NCI-H187 (cell line): ENCODE measurements around the gene TOP3A.
"Not testable (repeated sequence)": the region's sequence is repeated elsewhere in the genome, so short reads cannot be mapped to it uniquely, and the experiment has no call there.

Experiments used
- DNase-seq, 2 experiments: peaks; one replicate each; lab custom pipeline; 2025; lab: John Stamatoyannopoulos, UW

TOP3A gene

DNA sequence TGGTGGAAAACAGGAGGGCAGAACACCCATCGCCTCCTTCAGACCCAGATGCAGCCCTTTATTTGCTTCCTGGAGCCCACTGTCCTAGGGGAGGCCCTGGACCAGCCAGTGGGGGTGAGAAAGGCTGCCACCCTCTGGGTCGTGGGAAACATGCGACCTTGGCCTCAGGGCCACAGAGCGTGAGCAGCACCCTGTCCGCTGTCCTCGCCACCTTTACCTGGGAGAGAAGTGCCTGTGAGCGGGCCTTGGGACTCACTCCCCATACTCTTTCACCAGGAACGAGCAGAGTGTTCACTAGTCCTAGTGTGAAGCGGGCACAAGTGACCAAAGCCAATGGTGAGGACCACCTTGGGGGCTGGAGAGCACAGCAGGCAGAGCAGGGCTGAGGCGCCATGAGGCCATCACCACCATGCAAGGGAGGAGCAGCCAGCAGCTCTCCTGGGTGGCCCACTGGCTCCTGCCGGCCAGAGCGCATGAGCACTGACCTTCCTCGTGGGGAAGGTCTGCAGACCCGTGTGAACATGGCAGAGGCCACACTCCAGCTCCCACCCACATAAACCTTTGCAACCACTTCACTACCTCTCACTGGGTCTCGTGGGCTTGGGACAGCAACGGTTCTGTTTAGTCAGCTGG lies 8.8 kb upstream of the TOP3A start:
- no peak for DNase-seq

DNA sequence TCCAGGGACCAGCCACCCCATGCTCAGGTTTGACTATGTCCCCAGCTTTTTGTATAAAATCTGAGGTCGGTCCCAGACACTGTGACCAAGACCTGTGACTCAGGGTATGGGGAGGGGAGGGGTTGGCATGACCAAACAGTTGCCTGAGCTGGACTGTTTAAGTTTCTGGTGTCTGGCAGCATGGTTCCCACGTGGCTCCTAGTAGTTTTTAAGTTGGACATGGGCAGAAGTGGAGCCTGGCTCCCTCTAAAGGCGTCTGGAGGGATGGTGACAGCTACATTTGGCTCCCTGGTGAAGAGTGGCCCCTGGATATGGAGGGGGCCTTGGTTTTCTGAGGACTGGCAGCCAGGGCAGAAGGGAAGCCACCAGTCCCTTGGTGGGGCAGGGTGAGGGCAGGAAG lies 8.2 kb upstream of the TOP3A start:
- DNase-seq, result no peak

DNA sequence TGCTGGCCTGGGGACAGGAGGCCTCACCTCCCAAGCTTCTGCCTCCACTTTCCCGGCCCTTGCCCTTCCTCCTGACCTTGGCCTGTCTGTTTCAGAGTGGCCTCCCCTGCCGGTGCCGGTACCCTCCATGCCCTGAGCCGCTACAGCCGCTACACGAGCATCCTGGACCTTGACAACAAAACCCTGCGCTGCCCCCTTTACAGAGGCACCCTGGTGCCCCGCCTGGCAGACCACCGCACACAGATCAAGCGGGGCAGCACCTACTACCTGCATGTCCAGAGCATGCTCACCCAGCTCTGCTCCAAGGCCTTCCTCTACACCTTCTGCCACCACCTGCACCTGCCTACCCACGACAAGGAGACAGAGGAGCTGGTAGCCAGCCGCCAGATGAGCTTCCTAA lies 7.7 kb upstream of the TOP3A start:
- DNase-seq, result no peak

DNA sequence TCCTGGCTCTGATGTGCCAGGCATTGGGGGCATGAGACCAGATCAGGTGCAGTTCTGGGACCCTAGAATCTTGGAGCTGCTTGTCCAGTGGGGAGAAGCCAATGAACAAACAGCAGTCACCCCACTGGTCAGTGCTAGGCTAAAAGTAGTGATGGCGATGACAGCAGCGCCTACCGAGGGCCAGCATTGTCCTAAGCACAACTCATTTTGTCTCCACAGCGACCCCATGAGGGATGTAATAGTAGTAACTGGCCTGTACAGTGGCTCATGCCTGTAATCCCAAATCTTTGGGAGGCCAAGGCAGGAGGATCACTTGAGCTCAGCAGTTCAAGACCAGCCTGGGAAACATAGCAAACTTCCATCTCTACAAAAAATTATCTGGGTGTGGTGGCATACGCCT lies 6.5 kb upstream of the TOP3A start:
- no peak for DNase-seq

DNA sequence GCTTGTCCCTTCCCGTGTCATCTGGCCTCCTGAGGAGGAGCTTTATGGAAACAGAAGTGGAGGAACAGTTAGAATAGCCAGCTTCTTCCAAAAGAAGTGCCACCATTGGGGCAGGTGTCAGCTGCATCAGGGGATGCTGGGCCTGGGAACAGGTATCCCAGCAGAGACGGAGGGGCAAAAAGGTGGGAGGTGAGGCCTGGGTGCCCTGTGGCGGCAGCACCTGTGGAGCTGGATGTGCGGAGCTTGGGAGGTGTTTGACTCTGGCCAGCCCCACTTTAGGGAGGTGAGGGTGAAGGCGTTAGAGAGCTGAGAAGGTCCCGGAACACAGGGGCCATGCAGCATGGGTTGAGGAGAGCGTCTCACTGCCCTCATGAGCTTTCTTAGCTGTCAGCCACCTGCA lies 5.5 kb upstream of the TOP3A start:
- no peak for DNase-seq

DNA sequence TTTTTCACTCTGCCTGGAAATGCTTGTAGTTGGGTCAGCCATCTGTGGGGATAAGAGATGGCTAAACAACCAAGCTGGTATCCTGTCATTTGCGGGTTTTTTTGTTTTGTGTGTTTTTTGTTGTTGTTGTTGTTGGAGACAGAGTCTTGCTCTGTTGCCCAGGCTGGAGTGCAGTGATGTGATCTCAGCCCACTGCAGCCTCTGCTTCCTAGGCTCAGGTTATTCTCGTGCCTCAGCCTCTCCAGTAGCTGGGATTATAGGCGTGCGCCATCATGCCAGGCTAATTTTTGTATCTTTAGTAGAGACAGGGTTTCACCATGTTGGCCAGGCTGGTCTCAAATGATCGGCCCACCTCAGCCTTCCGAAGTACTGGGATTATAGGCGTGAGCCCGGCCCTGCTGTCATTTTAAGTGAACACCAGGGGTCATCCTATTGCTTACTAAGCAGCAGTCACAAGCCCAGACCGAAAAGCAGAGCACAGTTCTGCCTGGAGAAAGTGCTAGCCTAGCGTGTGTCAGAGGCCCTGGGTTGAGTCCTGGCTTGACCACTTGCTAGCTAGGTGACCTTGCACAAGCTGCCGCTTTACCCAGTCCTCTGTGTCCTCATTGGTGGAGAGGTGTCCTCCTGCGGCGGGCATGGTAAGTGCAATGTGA lies 4.9 kb upstream of the TOP3A start:
- DNase-seq, result no peak

DNA sequence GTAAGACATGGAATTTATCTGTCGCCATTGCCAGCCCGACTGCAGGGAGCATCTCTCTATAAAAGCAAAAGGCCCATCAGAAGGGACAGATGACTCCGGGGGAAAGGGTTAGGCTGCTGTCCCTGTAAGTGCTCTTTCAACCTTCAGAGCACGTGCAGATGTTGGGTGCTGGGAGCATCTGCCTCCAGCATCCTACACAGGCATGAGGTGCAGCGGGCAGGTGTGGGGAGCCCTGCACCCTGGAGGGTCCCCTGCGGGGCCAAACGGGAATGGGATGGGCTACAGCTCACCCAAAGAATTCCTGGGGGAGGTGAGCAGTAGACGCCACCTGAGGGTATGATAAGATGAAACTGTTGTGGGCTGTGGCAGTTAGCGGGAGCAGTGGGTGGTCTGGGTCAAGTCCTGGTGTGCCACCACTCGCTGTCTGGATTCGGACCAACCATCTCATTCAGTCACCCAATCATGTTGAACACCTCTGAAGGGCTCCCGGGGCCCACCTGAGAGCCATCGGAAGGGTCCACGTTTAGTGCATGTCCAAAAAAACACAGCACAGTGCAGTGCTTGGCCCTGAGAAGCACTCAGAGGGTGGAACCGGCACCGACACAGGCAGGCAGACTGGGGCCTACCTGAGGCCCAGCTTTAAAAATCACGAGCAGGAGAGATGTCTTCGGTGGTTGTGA lies 4.1 kb upstream of the TOP3A start:
- no peak for DNase-seq

DNA sequence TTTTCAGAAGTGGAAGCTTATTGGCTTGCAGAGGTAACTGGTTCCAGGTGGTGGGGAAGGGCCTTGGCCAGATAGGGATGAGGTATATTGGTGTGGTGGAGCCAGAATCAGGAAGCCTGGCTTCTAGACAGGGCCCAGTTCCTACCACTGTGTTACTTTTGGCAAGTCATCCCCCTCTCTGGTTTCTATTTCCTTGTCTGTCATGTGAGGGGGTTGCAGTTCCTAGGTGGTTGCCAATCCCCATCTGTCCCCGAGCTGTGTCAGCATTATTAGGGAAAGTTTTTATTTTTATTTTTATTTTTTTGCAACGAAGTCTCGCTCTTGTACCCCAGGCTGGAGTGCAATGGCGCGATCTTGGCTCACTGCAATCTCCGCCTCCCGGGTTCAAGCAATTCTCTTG lies 3.3 kb upstream of the TOP3A start:
- DNase-seq, result no peak

DNA sequence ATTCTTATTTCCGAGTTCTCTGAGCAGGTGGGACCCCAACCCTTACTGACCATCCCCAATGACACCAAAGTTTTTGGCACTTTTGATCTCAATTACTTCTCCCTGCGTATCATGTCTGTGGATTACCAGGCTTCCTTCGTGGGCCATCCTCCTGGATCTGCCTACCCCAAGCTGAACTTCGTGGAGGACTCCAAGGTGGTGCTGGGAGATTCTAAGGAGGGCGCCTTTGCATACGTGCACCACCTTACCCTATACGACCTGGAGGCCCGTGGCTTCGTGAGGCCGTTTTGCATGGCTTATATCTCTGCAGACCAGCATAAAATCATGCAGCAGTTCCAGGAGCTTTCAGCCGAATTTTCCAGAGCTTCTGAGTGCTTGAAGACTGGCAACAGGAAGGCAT lies 1.2 kb upstream of the TOP3A start:
- no peak for DNase-seq

DNA sequence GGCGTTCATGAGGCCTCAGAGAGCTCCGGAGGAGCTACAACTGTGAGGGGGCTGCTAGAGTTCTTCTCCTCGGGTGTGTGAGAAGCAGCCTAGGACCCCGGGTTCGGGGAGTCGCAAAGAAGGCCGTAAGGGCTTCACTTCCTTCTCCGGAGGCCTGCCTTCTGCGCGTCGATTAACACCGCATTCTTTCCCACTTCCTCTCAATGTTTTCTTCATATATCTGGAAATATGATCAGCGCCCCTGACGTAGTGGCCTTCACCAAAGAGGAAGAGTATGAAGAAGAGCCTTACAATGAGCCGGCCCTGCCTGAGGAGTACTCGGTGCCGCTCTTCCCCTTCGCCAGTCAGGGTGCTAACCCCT lies 748 bp upstream of the TOP3A start:
- no peak for DNase-seq

DNA sequence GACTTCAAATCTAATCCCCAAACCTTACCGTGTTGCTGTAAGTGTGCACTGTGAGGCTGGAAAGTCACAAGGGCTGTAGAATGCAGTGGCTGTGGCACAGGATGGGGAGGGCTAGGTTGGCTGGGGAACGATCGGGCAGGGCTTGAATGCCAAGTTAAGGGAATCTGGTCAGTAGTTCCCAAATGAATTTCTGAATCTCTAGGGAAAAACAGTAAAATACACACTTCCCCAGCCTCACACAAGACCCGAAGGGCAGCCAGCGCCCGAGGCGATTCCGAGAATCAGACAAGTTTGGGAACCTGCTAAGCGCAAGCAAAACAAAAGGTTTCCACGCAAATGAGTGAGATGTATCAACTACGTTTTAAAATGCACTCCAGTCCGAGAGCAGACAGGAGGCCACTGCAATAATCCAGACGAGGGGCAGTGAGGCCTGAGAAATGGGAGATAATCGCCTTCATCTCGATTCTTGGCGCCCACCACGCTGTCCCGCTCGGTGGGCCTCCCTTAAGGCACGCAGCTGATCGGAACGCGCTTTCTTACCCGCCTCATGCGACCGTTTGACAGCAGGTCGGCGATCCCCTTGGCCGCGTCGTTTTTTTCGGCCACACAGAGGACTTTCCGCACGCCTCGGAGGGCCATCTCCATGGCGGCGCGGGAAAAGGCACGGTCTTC lies 599 bp downstream of the TOP3A start:
- DNase-seq, result no peak

DNA sequence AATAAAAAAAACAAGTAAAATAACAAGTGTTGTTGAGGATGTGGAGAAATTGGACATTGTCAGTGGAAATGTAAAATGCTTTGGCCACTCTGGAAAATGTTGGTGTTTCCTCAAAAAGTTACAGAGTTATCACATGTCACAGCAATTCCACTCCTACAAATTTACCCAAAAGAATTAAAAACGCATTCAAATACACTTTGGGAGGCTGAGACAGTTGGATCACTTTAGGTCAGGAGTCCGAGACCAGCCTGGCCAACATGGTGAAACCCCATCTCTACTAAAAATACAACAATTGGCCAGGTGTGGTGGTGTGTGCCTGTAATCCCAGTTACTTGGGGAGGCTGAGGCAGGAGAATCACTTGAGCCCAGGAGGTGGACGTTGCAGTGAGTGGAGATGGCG lies 5.6 kb downstream of the TOP3A start:
- DNase-seq, result no peak

DNA sequence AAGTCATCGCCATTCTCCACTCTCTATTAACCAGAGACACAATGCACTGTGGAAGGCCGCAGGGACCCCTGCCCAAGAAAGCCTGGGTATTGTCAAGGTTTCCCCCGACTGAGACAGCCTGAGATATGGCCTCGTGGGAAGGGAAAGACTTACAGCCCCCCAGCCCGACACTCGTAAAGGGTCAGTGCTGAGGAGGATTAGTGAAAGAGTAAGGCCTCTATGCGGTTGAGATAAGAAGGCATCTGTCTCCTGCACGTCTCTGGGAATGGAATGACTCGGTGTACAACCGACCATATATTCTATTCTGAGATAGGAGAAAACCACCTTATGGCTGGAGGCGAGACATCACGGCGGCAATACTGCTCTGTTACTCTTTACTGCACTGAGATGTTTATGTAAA lies 11.6 kb downstream of the TOP3A start:
- not testable (repeated sequence) for DNase-seq

DNA sequence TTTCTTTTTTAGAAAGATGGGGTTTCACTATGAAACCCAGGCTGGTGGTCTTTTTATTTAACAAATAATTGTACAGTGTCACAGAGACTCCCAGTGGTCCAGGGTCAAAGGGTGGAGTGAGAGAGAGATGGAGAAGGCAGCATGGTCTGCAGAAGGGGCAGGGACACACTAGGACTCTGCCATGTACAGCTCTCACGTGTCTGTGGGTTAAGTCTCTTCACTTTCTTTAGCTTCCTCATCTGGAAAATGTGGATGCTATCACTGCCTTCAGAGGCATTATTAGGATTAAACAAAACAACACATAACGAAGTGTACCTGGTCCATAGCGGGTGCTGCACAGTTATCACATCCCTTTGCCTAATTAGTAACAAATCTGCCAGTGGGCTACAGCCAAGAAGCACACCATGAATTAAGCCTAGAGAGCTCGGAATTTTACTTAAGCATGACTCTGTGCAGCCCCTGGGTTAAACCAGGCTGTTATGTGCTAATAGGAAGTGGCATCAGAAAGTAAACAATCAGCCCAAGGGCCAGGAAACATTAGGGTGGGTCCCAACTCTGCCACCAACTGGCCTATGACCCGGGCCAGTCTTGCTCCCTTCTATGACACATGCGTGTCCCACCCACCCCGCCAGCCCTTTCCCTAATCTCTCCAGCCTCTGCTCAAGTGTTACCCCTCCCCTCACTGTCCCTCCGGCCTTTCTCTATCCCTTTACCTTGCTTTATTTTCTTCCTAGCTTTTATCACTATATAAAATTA lies 13.9 kb downstream of the TOP3A start:
- DNase-seq, result no peak

DNA sequence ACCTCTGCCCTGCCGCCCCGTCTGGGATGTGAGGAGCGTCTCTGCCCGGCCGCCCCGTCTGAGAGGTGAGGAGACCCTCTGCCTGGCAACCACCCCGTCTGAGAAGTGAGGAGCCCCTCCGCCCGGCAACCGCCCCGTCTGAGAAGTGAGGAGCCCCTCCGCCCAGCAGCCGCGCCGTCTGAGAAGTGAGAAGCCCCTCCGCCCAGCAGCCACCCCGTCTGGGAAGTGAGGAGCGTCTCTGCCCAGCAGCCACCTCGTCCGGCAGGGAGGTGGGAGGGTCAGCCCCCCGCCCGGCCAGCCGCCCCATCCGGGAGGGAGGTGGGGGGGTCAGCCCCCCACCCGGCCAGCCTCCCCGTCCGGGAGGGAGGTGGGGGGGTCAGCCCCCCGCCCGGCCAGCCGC lies 16.7 kb downstream of the TOP3A start:
- not testable (repeated sequence) for DNase-seq

DNA sequence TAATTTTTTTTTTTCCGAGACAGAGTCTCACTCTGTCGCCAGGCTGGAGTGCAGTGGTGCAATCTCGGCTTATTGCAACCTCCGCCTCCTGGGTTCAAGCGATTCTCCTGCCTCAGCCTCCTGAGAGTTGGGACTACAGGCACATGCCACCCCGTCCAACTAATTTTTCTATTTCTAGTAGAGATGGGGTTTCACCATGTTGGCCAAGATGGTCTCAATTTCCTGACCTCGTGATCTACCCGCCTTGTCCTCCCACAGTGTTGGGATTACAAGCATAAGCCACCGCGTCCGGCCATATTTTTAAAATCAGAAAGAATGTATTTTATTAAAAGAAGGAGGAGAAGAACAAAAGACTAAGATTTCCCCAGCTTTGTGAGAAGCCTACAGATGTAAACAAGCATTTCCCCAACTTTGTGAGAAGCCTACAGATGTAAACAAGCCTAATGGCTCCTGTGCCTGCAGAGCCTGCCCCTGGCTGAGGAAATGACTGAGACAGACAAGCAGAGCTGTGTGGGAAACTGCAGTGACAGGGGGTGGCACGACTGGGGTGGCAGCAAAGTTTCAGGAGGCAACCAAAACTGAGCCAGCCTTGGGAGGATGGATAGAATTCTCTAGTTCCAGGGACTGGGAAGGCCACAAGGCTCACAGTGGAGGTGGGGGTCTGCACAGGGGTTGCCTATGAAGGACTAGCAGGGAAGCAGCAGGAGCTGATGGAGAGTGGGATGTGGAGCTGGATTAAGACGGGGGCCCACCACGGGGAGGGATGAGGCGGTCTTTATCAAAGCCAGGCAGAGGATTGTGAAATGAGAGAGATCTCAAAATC lies 22.9 kb downstream of the TOP3A start:
- no peak for DNase-seq

DNA sequence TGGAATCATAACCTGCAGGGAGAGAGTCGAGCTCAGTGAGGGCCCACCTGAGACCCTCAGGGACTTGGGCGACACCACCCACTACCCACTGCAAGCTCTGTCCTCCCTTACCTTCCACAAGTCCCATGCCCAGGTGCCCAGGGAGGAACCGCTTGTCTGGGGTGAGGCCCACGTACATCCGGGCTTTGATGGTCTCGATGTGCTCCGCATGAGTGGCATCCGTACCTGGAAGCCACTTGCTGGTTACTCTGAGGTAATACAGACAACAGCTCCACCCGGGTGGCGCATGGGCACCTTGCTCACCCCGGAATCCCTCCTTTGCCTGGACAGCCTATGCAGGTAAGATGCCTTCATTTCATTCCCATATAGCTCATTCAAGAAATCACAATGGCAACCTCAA lies 29.5 kb downstream of the TOP3A start:
- no peak for DNase-seq

DNA sequence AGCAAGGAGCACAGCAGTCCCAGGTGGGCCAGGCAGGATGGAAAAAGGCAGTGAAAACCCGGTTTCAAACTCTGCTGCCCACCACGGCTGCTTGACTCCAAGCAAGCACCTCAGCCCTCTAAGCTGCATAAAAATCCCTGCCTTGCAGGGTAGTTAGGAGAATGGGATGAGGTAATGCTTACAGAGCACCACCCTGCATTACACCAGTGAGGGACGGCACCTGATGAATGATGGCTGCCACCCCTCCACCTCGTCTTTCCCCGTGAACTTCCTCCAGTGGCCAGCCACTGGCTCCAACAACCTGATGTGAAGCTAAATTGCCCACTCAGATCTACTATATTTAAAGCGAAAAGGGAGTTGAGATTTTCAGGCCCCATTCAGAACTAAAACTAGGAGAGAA lies 33.0 kb downstream of the TOP3A start:
- no peak for DNase-seq

DNA sequence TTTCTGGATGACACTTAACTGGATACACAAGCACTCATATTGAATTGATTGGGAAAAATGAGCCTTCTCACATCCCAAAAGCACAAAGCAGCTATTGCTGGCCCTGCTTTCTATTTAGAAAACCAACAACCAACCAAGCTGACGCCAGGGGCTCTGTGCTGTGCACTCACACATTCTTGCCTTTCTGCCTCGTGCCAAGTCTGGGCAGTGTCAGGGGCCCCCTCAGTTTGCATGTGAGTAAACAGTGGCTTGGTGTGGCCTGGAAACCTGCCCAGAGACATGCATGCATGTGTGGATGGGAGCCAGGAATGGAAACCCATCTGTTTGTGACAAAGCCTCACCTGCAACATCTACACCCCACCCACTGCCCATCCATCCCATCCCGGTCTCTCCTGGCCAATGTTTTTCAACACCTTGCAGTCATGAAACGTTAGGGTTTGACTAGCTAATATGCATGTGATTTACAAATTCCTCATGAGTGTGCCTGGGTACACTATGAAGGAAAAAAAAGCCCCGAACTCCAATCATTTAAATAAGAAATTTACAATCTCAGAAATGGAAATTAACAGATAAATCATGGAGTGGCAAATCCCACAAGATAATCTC lies 33.9 kb downstream of the TOP3A start:
- no peak for DNase-seq

DNA sequence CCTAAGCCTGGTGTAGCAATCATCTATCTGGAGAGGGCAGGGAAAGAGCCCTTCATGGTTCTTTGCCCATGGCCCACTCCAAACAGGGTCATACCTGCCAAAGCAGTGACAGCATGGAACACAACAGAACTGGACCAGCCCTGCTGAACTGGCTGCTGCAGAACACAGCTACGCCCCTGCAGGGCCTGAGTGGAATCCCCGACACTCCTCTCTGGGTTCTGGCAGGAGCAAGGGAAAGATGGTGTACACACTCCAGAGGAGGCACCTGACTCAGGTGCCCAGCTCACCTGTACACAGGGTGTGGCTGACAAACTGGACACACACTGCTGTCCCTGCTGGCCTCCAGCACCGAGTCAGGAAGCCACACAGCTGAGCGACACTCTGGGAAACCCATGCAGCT lies 34.5 kb downstream of the TOP3A start:
- no peak for DNase-seq

DNA sequence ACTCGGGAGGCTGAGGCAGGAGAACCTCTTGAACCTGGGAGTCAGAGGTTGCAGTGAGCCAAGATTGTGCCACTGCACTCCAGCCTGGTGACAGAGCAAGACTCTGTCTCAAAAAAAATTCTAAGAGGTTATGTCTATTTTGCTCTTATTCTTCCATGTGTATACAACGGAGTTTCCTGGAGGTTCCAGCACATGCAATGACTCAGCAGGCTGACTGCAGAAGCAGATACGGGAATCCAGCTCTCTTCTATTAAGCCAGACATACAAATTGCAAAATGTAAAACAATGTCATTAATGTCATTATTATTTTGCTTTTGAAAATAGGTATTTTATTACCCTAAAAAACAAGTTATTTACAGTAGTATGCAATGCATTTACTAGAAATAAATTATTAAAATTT lies 35.9 kb downstream of the TOP3A start:
- DNase-seq, result no peak
